ENCODE results near the gene WDR70. TPM values are rescaled to one million over a fixed set of nuclear protein-coding genes. Genes with fewer than 3 reads are reported as not detected.

The WDR70 gene
- total RNA-seq, 4 donors from 2014 or later = 24.7 to 200 (median 29.9) TPM

DNA sequence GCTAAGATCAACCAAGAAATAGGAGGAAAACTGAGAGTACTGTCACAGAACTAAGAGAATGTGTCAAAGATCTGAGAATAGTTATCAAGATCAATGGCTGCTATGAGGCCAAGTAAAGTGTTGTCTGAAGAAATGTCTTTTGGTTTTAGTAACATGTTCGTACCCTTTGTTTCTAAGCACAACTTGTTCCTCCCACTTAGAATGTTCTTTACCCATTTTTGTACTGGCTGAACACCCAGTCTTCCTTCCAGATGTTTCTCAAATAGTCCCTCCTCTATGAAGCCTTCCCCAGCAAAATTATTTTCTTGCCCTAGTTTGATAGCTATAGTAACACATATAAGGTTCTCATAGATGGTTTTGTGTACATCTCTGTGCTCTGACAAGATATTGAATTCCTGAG is 191.5 kb downstream of the WDR70 start:
- in situ Hi-C loops (cut with MboI; ENCODE audit: low pct_ligation_motif_present in 1 of 4, low pct_unique_long_range_greater_than_20kb in 1 of 4, low sequenced_read_pairs in 3 of 4) = loop anchor here in 1 of 4 donors (25.0 kb wide), 1 partner anchor 158 kb away; no protein-coding TSS in a partner anchor
- Histone ChIP-seq H3K9me3 (no peaks in the 10 kb centered on the region), H3K27ac (no peak overlapping the region), H3K4me1 (peaks cover 0 to 18% (median 4%) of the 10 kb centered on the region in 4 donors), H3K36me3 (peaks cover 0 to 3% (median 0%) of the 10 kb centered on the region in 4 donors), H3K4me3 (no peak overlapping the region), H3K27me3 (no peaks in the 10 kb centered on the region)
- DNase-seq = no peak
- 92 to 100% methylated on average over 1 of the region's 1 CpG for WGBS, 2 donors (ENCODE audit: low coverage in 1 of 2)
- TF ChIP-seq EP300 (IDR thresholded peaks at IDR 0.05; ENCODE audit: low read depth) (no peak), POLR2AphosphoS5 (IDR thresholded peaks at IDR 0.05) (no peak), POLR2A (IDR thresholded peaks at IDR 0.05) (no peak)
- TF ChIP-seq, protein P1, sequence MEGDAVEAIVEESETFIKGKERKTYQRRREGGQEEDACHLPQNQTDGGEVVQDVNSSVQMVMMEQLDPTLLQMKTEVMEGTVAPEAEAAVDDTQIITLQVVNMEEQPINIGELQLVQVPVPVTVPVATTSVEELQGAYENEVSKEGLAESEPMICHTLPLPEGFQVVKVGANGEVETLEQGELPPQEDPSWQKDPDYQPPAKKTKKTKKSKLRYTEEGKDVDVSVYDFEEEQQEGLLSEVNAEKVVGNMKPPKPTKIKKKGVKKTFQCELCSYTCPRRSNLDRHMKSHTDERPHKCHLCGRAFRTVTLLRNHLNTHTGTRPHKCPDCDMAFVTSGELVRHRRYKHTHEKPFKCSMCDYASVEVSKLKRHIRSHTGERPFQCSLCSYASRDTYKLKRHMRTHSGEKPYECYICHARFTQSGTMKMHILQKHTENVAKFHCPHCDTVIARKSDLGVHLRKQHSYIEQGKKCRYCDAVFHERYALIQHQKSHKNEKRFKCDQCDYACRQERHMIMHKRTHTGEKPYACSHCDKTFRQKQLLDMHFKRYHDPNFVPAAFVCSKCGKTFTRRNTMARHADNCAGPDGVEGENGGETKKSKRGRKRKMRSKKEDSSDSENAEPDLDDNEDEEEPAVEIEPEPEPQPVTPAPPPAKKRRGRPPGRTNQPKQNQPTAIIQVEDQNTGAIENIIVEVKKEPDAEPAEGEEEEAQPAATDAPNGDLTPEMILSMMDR (IDR thresholded peaks at IDR 0.05) = no peak
- intact Hi-C loops (cut with DNase I; ENCODE audit: low total_unique reads) = no loop called here

DNA sequence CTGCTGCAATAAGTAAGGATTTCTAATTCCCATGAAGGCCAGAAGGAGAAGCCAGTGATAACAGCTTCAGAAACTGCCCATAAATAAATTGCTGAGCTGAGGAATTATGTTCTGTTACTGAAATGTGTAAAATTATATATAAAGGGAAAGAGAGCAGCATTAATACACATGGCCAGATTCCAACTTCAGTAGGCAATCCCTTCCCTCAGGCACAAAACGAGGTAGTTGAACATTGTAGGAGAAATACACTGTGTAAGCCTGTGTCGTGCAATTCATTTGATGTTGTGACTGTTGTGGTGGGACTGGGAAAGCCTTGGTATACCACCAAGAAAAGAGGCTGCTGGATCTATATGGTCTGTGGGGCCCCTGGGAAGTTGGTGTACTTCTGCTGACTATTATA is 192.9 kb downstream of the WDR70 start:
- in situ Hi-C loops (cut with MboI; ENCODE audit: low pct_ligation_motif_present in 1 of 4, low pct_unique_long_range_greater_than_20kb in 1 of 4, low sequenced_read_pairs in 3 of 4) (loop anchor here in 1 of 4 donors (25.0 kb wide), 1 partner anchor 160 kb away; no protein-coding TSS in a partner anchor), intact Hi-C loops (cut with DNase I; ENCODE audit: low total_unique reads) (no loop called here)
- TF ChIP-seq, protein P1 (IDR thresholded peaks at IDR 0.05) = no peak
- TF ChIP-seq POLR2AphosphoS5 (IDR thresholded peaks at IDR 0.05) (no peak), EP300 (IDR thresholded peaks at IDR 0.05; ENCODE audit: low read depth) (no peak), POLR2A (IDR thresholded peaks at IDR 0.05) (no peak)
- no peak for DNase-seq
- Histone ChIP-seq H3K27ac (no peak overlapping the region), H3K9me3 (no peaks in the 10 kb centered on the region), H3K27me3 (no peaks in the 10 kb centered on the region), H3K36me3 (peaks cover 0 to 2% (median 0%) of the 10 kb centered on the region in 4 donors), H3K4me3 (no peak overlapping the region), H3K4me1 (peaks cover 0 to 31% (median 6%) of the 10 kb centered on the region in 4 donors)
- WGBS, 2 donors (ENCODE audit: low coverage in 1 of 2) = 50 to 74% methylated on average over 1 to 2 of the region's 2 CpGs

DNA sequence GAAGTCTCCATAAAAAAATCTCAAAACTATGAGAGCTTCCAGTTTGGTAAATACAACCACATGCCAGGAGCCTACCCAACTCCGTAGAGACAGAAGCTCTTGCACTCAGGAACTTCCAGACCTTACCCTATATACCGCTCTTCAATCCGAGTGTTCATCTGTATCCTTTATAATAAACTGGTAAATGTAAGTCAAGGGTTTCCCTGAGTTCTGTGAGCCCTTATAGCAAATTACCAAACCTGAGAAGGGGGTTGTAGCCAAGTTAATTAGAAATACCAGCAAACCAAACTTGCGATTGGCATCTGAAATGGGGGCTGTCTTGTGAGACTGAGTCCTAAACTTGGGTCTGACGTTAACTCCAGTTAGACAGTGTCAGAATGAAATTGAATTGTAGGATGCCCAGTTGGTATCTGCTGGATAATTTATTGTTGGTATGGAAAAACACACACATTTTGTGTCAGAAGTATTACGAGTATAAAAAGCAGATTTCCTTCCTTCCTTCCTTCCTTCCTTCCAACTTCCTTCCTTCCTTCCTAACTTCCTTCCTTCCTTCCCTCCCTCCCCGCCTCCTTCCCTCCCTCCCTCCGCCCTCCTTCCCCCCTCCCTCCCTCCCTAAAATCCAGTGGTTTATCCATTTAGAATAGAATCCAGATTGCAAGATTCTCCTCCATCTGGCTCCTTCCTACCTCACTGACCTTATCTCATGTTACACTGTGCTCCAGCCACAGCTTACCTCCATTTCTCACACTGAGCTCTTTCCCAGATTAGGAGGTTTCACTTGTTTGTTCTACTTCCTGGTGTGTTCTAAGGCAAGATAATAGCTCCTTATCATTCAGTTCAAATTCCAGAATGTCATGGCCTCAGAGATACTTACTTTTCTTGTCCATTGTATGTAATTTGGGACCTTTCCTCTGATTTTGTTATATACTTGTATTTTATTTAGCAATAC is 196.7 kb downstream of the WDR70 start:
- H3K4me3 ChIP-seq = no peak overlapping the region
- no peaks in the 10 kb centered on the region for H3K27me3 ChIP-seq
- TF ChIP-seq POLR2A (IDR thresholded peaks at IDR 0.05) (no peak), POLR2AphosphoS5 (IDR thresholded peaks at IDR 0.05) (no peak), EP300 (IDR thresholded peaks at IDR 0.05; ENCODE audit: low read depth) (no peak)
- TF ChIP-seq, protein P1 (IDR thresholded peaks at IDR 0.05) = no peak
- WGBS, 2 donors (ENCODE audit: low coverage in 1 of 2) = 87 to 88% methylated on average over 5 to 8 of the region's 8 CpGs
- H3K27ac ChIP-seq = no peak overlapping the region
- in situ Hi-C loops (cut with MboI; ENCODE audit: low pct_ligation_motif_present in 1 of 4, low pct_unique_long_range_greater_than_20kb in 1 of 4, low sequenced_read_pairs in 3 of 4) = no loop called here
- intact Hi-C loops (cut with DNase I; ENCODE audit: low total_unique reads) = no loop called here
- H3K36me3 ChIP-seq = no peaks in the 10 kb centered on the region
- no peak for DNase-seq
- H3K4me1 ChIP-seq = peaks cover 0 to 28% (median 6%) of the 10 kb centered on the region in 4 donors
- H3K9me3 ChIP-seq = no peaks in the 10 kb centered on the region

DNA sequence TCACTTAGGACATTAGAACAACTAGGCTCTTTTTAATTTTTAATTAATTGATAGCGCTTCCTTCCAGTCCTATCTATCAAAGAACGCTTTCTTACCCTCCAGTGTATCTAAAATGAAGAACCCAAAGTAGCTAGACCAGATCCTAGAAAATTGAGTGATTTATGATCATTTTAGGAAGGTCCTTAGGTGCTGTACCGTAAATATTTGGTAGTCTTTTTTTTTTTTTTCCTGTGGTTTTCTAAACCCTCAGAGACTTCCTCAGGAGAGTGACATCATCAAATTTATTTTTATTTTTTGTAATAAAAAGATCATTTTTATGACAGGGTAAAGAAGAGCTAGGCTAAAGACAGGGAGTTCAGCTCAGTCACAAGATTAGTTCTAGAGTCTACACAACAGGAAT is 197.4 kb downstream of the WDR70 start:
- TF ChIP-seq POLR2AphosphoS5 (IDR thresholded peaks at IDR 0.05) (no peak), EP300 (IDR thresholded peaks at IDR 0.05; ENCODE audit: low read depth) (no peak), POLR2A (IDR thresholded peaks at IDR 0.05) (no peak)
- TF ChIP-seq, protein P1 (IDR thresholded peaks at IDR 0.05) = no peak
- no peak for DNase-seq
- in situ Hi-C loops (cut with MboI; ENCODE audit: low pct_ligation_motif_present in 1 of 4, low pct_unique_long_range_greater_than_20kb in 1 of 4, low sequenced_read_pairs in 3 of 4) (no loop called here), intact Hi-C loops (cut with DNase I; ENCODE audit: low total_unique reads) (no loop called here)
- WGBS, 2 donors (ENCODE audit: low coverage in 1 of 2) = 62 to 94% methylated on average over 3 of the region's 3 CpGs
- no peak overlapping the region for H3K4me3 ChIP-seq
- peaks cover 0 to 28% (median 6%) of the 10 kb centered on the region in 4 donors for H3K4me1 ChIP-seq
- no peaks in the 10 kb centered on the region for H3K36me3 ChIP-seq
- H3K27me3 ChIP-seq = no peaks in the 10 kb centered on the region
- no peak overlapping the region for H3K27ac ChIP-seq
- H3K9me3 ChIP-seq = no peaks in the 10 kb centered on the region

Data from transverse colon (tissue), 4 donors.